B cell (primary cell): ENCODE measurements around the gene PRSS8. TPM values are rescaled to one million over a fixed set of nuclear protein-coding genes. Genes with fewer than 3 reads are reported as not detected.

Experiments used
- ATAC-seq: fragments of 200-7000 bp; cut with Tn5 transposase; one replicate; pipeline ENCODE4 v1.10.0; 2021; ENCODE audit warnings: low read depth, mild to moderate bottlenecking, moderate number of reproducible peaks, moderate library complexity
- CTCF ChIA-PET: fragments of 350-600 bp; sonication (Branson Sonifier 250); formaldehyde crosslinking; loops from one replicate; lab custom pipeline; 2021; ENCODE audit warnings: antibody characterized with exemption, inconsistent platforms; lab: Charles Lee
- POLR2A ChIA-PET: fragments of 350-600 bp; sonication (Branson Sonifier 250); formaldehyde crosslinking; loops from one replicate; lab custom pipeline; 2021; ENCODE audit warnings: antibody characterized with exemption; lab: Charles Lee
- DNase-seq: peaks from one replicate; pipeline ENCODE4 v3.0.0; 2013
- H2AFZ ChIP-seq: 2 replicates; pipeline ENCODE4 v1.6.1; 2012; ENCODE audit warnings: mild to moderate bottlenecking, low read depth, low read length; ENCODE audit not compliant: insufficient read depth, poor library complexity, severe bottlenecking
- H3K27ac ChIP-seq, 2 donors: 1 replicate in 1 of 2; 2 replicates in 1 of 2; pipeline ENCODE4 v1.5.1; 2012 to 2013; ENCODE audit warnings: low read length in 2 of 2, mild to moderate bottlenecking in 2 of 2, moderate library complexity in 1 of 2
- H3K27me3 ChIP-seq, 4 experiments: fragments of 200-600 bp in 1 of 4; sonication (generic) in 1 of 4; replicated peaks in 1 of 4; 1 replicate in 2 of 4; 2 replicates in 2 of 4; pipeline versions ENCODE4 v1.6.1 to v1.7.0; 2013 to 2016; ENCODE audit warnings: low read length in 3 of 4, mild to moderate bottlenecking in 2 of 4, mixed read lengths in 1 of 4, moderate library complexity in 1 of 4; ENCODE audit not compliant: insufficient read depth in 4 of 4, control insufficient read depth in 3 of 4; ENCODE audit errors: control extremely low read depth in 1 of 4
- H3K36me3 ChIP-seq, 2 experiments: replicated peaks in 1 of 2; 1 replicate in 1 of 2; 2 replicates in 1 of 2; pipeline versions ENCODE4 v1.6.1 to v1.7.1; 2013; ENCODE audit warnings: low read length in 1 of 2; ENCODE audit not compliant: insufficient read depth in 2 of 2, control insufficient read depth in 1 of 2; ENCODE audit errors: control extremely low read depth in 1 of 2, extremely low read depth in 1 of 2
- H3K4me1 ChIP-seq, 2 donors: fragments of 200-600 bp in 1 of 2; sonication (generic) in 1 of 2; 1 replicate in 1 of 2; 2 replicates in 1 of 2; pipeline versions ENCODE4 v1.5.1 to v1.6.1; 2013 to 2017; ENCODE audit warnings: low read length in 2 of 2; ENCODE audit not compliant: control insufficient read depth in 2 of 2, insufficient read depth in 2 of 2
- H3K4me2 ChIP-seq: replicated peaks from 2 replicates; pipeline ENCODE3; 2012; ENCODE audit warnings: mild to moderate bottlenecking, low read depth, low read length; ENCODE audit not compliant: poor library complexity, severe bottlenecking
- H3K4me3 ChIP-seq, 5 experiments: fragments of 200-600 bp in 1 of 5; sonication (generic) in 1 of 5; 1 replicate in 3 of 5; 2 replicates in 2 of 5; pipeline versions ENCODE4 v1.5.1 to v1.7.0; 2011 to 2016; ENCODE audit warnings: low read length in 4 of 5, mild to moderate bottlenecking in 4 of 5, low read depth in 2 of 5, control low read depth in 1 of 5, moderate library complexity in 1 of 5; ENCODE audit not compliant: insufficient read depth in 1 of 5; ENCODE audit errors: control extremely low read depth in 1 of 5, extremely low read depth in 1 of 5
- H3K79me2 ChIP-seq: fragments of 200-600 bp; sonication (generic); one replicate; pipeline ENCODE4 v1.6.0; 2016; ENCODE audit warnings: low read length; ENCODE audit not compliant: control insufficient read depth, insufficient read depth
- H3K9ac ChIP-seq: fragments of 200-600 bp; sonication (generic); 2 replicates; pipeline ENCODE4 v1.6.1; 2017; ENCODE audit warnings: mild to moderate bottlenecking, low read length, moderate library complexity
- H3K9me3 ChIP-seq, 3 donors: one replicate each; pipeline versions ENCODE4 v1.6.1 to v1.7.1; 2013; ENCODE audit warnings: low read length in 2 of 3; ENCODE audit not compliant: control insufficient read depth in 2 of 3, insufficient read depth in 1 of 3; ENCODE audit errors: control extremely low read depth in 1 of 3
- H4K20me1 ChIP-seq: 2 replicates; pipeline ENCODE4 v1.6.0; 2012; ENCODE audit warnings: mild to moderate bottlenecking, low read length; ENCODE audit not compliant: insufficient read depth, control insufficient read depth, poor library complexity, severe bottlenecking
- H3K27ac Mint-ChIP-seq: one replicate; pipeline ENCODE4 v1.8.0; 2021; ENCODE audit warnings: mixed read lengths
- H3K27me3 Mint-ChIP-seq: one replicate; pipeline ENCODE4 v1.8.0; 2021; ENCODE audit warnings: mixed read lengths
- H3K4me1 Mint-ChIP-seq: one replicate; pipeline ENCODE4 v1.8.0; 2021; ENCODE audit warnings: mixed read lengths
- H3K4me3 Mint-ChIP-seq: one replicate; pipeline ENCODE4 v1.8.0; 2021; ENCODE audit warnings: mixed read lengths
- H3K9me3 Mint-ChIP-seq: one replicate; pipeline ENCODE4 v1.8.0; 2022; ENCODE audit warnings: mixed read lengths; ENCODE audit not compliant: insufficient read depth
- CTCF ChIP-seq: fragments of 200-600 bp; IDR thresholded peaks from one replicate; pipeline ENCODE4 v1.8.0; 2022; ENCODE audit warnings: antibody characterized with exemption, mild to moderate bottlenecking
- EZH2 ChIP-seq: IDR thresholded peaks from 2 replicates; pipeline ENCODE4 v1.6.1; 2012; ENCODE audit warnings: borderline replicate concordance, low read depth, mild to moderate bottlenecking, moderate library complexity, low read length; ENCODE audit not compliant: insufficient read depth, poor library complexity, severe bottlenecking
- WGBS: methylation state at CpG from one replicate; pipeline ENCODE4 v1.1.5; 2013; ENCODE audit warnings: missing lambda C conversion rate; ENCODE audit not compliant: insufficient coverage; 5-methylcytosine and 5-hydroxymethylcytosine counted together
- intact Hi-C: fragments of 100-400 bp; cut with micrococcal nuclease; formaldehyde crosslinking; loops from one replicate; pipeline ENCODE4 v1.10.0; 2022
- polyA plus RNA-seq: library from polyadenylated mRNA; depleted of rRNA; stranded (reverse); fragments of >200 nt; gene quantifications from 2 replicates; pipeline ENCODE4 v1.2.3, GENCODE V29; 2012
- total RNA-seq, 2 donors: library from RNA; stranded (reverse); fragments of 120-200 nt in 1 of 2; gene quantifications; 1 replicate in 1 of 2; 2 replicates in 1 of 2; pipeline versions ENCODE4 v1.2.3 to v1.2.4, GENCODE V29; 2013 to 2022

PRSS8 gene
- total and polyA plus RNA-seq, 2 donors (not counting 1 experiment from before 2014, with no cell fraction given): not detected

- TF ChIP-seq CTCF: no peak
- no peak for TF ChIP-seq EZH2
- no peak overlapping the region for H3K27ac ChIP-seq
- H3K4me1 Mint-ChIP-seq: peaks cover 6% of the 10 kb centered on the region
- no peak overlapping the region for H3K4me3 Mint-ChIP-seq
- no peaks in the 10 kb centered on the region for H3K9me3 Mint-ChIP-seq
- WGBS: 97% methylated on average over 16 of the region's 16 CpGs
- no peak overlapping the region for H3K4me3 ChIP-seq
- H2AFZ ChIP-seq: no peak overlapping the region
- H3K4me1 ChIP-seq: peaks cover 0 to 4% of the 10 kb centered on the region in 2 donors
- ChIA-PET POLR2A (interaction anchor here (0.9 kb wide), 1 partner anchor 11 kb away, joined by 3 read pairs; the partner anchor contains the start of genes ZNF646 and ZNF668), CTCF (interaction anchor here (0.6 kb wide), 1 partner anchor 17 kb away, joined by 3 read pairs; no protein-coding TSS in a partner anchor)
- DNase-seq (no peak), ATAC-seq (no peak)
- intact Hi-C loops: no loop called here
- H3K9me3 ChIP-seq: no peaks in the 10 kb centered on the region
- H3K9ac ChIP-seq: no peak overlapping the region
- H3K27ac Mint-ChIP-seq: no peak overlapping the region
- peaks cover 46% of the 10 kb centered on the region for H3K79me2 ChIP-seq
- peaks cover 47% of the 10 kb centered on the region for H4K20me1 ChIP-seq
- no peaks in the 10 kb centered on the region for H3K27me3 ChIP-seq
- peaks cover 0 to 35% of the 10 kb centered on the region in 2 experiments for H3K36me3 ChIP-seq
- no peaks in the 10 kb centered on the region for H3K27me3 Mint-ChIP-seq
- H3K4me2 ChIP-seq: no peak overlapping the region
These were observed 50.8 kb downstream of the PRSS8 start for GRCh38 chr16:31084584-31085302.

- H3K4me1 ChIP-seq: peaks cover 0 to 4% of the 10 kb centered on the region in 2 donors
- H3K9me3 Mint-ChIP-seq: no peaks in the 10 kb centered on the region
- H3K9ac ChIP-seq: no peak overlapping the region
- H3K27me3 ChIP-seq: no peaks in the 10 kb centered on the region
- no peak for TF ChIP-seq EZH2
- no peak for TF ChIP-seq CTCF
- WGBS: 98% methylated on average over 13 of the region's 13 CpGs
- peaks cover 52% of the 10 kb centered on the region for H3K79me2 ChIP-seq
- no peak for DNase-seq
- ChIA-PET POLR2A (interaction anchor here (0.9 kb wide), 1 partner anchor 10 kb away, joined by 3 read pairs; the partner anchor contains the start of genes ZNF646 and ZNF668), CTCF (interaction anchor here (0.6 kb wide), 1 partner anchor 18 kb away, joined by 3 read pairs; no protein-coding TSS in a partner anchor)
- no peak overlapping the region for H3K4me3 Mint-ChIP-seq
- no peak overlapping the region for H3K27ac Mint-ChIP-seq
- H3K27ac ChIP-seq: no peak overlapping the region
- no peak for ATAC-seq
- intact Hi-C loops: no loop called here
- no peaks in the 10 kb centered on the region for H3K9me3 ChIP-seq
- H3K36me3 ChIP-seq: peaks cover 0 to 42% of the 10 kb centered on the region in 2 experiments
- no peak overlapping the region for H3K4me2 ChIP-seq
- peaks cover 9% of the 10 kb centered on the region for H3K4me1 Mint-ChIP-seq
- H3K4me3 ChIP-seq: no peak overlapping the region
- no peak overlapping the region for H2AFZ ChIP-seq
- H3K27me3 Mint-ChIP-seq: no peaks in the 10 kb centered on the region
- H4K20me1 ChIP-seq: peaks cover 54% of the 10 kb centered on the region
These were observed 51.5 kb downstream of the PRSS8 start for GRCh38 chr16:31083981-31084380.
